Hematopoietic multipotent progenitor cell treated with erythropoietin and hydrocortisone succinate and interleukin-3 and kit ligand, for 4 days (in vitro differentiated cells): ENCODE measurements around the gene HS3ST3A1.
"Not testable (repeated sequence)": the region's sequence is repeated elsewhere in the genome, so short reads cannot be mapped to it uniquely, and the experiment has no call there.

ENCODE experiments used
- DNase-seq: peaks from one replicate; pipeline ENCODE4 v3.0.0-alpha.2; 2015

The HS3ST3A1 gene

GRCh38 chr17:13569398-13570123, 32.2 kb downstream of the HS3ST3A1 start:
- no peak for DNase-seq

- DNase-seq: no peak
Measured at GRCh38 chr17:13568582-13569397, 32.9 kb downstream of the HS3ST3A1 start.

GRCh38 chr17:13563866-13564265, 37.9 kb downstream of the HS3ST3A1 start:
- DNase-seq: no peak

GRCh38 chr17:13562271-13562800, 39.4 kb downstream of the HS3ST3A1 start:
- no peak for DNase-seq

GRCh38 chr17:13561606-13562270, 40.0 kb downstream of the HS3ST3A1 start:
- DNase-seq: no peak

GRCh38 chr17:13560935-13561334, 40.8 kb downstream of the HS3ST3A1 start:
- no peak for DNase-seq

- DNase-seq: peak; percentile 19
Measured at GRCh38 chr17:13558588-13558987, 43.1 kb downstream of the HS3ST3A1 start.

- DNase-seq: no peak
Measured at GRCh38 chr17:13557077-13557476, 44.7 kb downstream of the HS3ST3A1 start.

GRCh38 chr17:13554231-13554630, 47.5 kb downstream of the HS3ST3A1 start:
- DNase-seq: no peak

- no peak for DNase-seq
Measured at GRCh38 chr17:13550291-13550690, 51.4 kb downstream of the HS3ST3A1 start.

GRCh38 chr17:13548576-13548975, 53.2 kb downstream of the HS3ST3A1 start:
- DNase-seq: not testable (repeated sequence)

- no peak for DNase-seq
Measured at GRCh38 chr17:13546851-13547250, 54.9 kb downstream of the HS3ST3A1 start.

- DNase-seq: no peak
Measured at GRCh38 chr17:13545941-13546340, 55.8 kb downstream of the HS3ST3A1 start.

GRCh38 chr17:13544765-13545164, 57.0 kb downstream of the HS3ST3A1 start:
- DNase-seq: no peak

GRCh38 chr17:13544292-13544691, 57.4 kb downstream of the HS3ST3A1 start:
- no peak for DNase-seq

- no peak for DNase-seq
Measured at GRCh38 chr17:13542636-13543035, 59.1 kb downstream of the HS3ST3A1 start.

- peak; percentile 39 for DNase-seq
Measured at GRCh38 chr17:13541032-13541480, 60.7 kb downstream of the HS3ST3A1 start.

- DNase-seq: no peak
Measured at GRCh38 chr17:13540546-13540945, 61.2 kb downstream of the HS3ST3A1 start.

GRCh38 chr17:13539421-13539820, 62.3 kb downstream of the HS3ST3A1 start:
- no peak for DNase-seq

- DNase-seq: no peak
Measured at GRCh38 chr17:13538841-13539411, 62.8 kb downstream of the HS3ST3A1 start.

GRCh38 chr17:13537871-13538643, 63.7 kb downstream of the HS3ST3A1 start:
- DNase-seq: peak; percentile 57

GRCh38 chr17:13537167-13537731, 64.5 kb downstream of the HS3ST3A1 start:
- DNase-seq: no peak
